DOHH2 (cell line): Measurements from ENCODE around the gene RCN1.

Experiments
- H3F3A ChIP-seq: fragments of 200-600 bp; sonication (generic), shearing (Covaris generic); 2 replicates; pipeline ENCODE4 v1.6.0; 2016; ENCODE audit warnings: antibody characterized with exemption, mild to moderate bottlenecking; ENCODE audit not compliant: control insufficient read depth, insufficient read depth
- H3K27ac ChIP-seq: fragments of 200-600 bp; sonication (generic); 2 replicates; pipeline ENCODE4 v1.5.1; 2014; ENCODE audit warnings: low read depth, mild to moderate bottlenecking, low read length, moderate library complexity
- H3K27me3 ChIP-seq: fragments of 200-600 bp; sonication (generic); 2 replicates; pipeline ENCODE4 v1.6.1; 2014; ENCODE audit warnings: mild to moderate bottlenecking, low read length, mixed read lengths; ENCODE audit not compliant: control insufficient read depth
- H3K36me3 ChIP-seq: fragments of 200-600 bp; sonication (generic); 2 replicates; pipeline ENCODE4 v1.6.1; 2014; ENCODE audit warnings: mild to moderate bottlenecking, low read length, moderate library complexity, mixed read lengths; ENCODE audit not compliant: control insufficient read depth
- H3K4me1 ChIP-seq: fragments of 200-600 bp; sonication (generic); 2 replicates; pipeline ENCODE4 v1.6.1; 2014; ENCODE audit warnings: mild to moderate bottlenecking, low read length, mixed read lengths; ENCODE audit not compliant: control insufficient read depth
- H3K4me2 ChIP-seq: fragments of 200-600 bp; sonication (generic); 2 replicates; pipeline ENCODE4 v1.6.0; 2014; ENCODE audit warnings: mild to moderate bottlenecking, low read length, moderate library complexity
- H3K4me3 ChIP-seq: fragments of 200-600 bp; sonication (generic); 2 replicates; pipeline ENCODE4 v1.5.1; 2014; ENCODE audit warnings: mild to moderate bottlenecking, low read length, mixed read lengths
- H3K79me2 ChIP-seq: fragments of 200-600 bp; sonication (generic); 2 replicates; pipeline ENCODE4 v1.6.1; 2014; ENCODE audit warnings: mild to moderate bottlenecking, low read length, mixed read lengths; ENCODE audit not compliant: control insufficient read depth
- H3K9me2 ChIP-seq: fragments of 200-600 bp; sonication (generic); replicated peaks from 2 replicates; pipeline ENCODE4 v1.6.1; 2014; ENCODE audit warnings: mild to moderate bottlenecking, low read length, mixed read lengths; ENCODE audit not compliant: control insufficient read depth
- H3K9me3 ChIP-seq: fragments of 200-600 bp; sonication (generic); 2 replicates; pipeline ENCODE4 v1.6.1; 2014; ENCODE audit warnings: antibody characterized with exemption, low read length, mixed read lengths; ENCODE audit not compliant: control insufficient read depth, insufficient read depth
- H4K20me1 ChIP-seq: fragments of 200-600 bp; sonication (generic); 2 replicates; pipeline ENCODE4 v1.6.0; 2014; ENCODE audit warnings: low read depth, mild to moderate bottlenecking, antibody characterized with exemption, low read length, moderate library complexity; ENCODE audit not compliant: control insufficient read depth, insufficient read depth
- CTCF ChIP-seq: fragments of 200-600 bp; sonication (generic); IDR thresholded peaks from one replicate; pipeline ENCODE4 v1.5.1; 2014; ENCODE audit warnings: antibody characterized with exemption, mild to moderate bottlenecking, low read depth, low read length; ENCODE audit not compliant: poor library complexity, severe bottlenecking
- EZH2phosphoT487 ChIP-seq: fragments of 200-600 bp; sonication (generic); IDR thresholded peaks from 2 replicates; pipeline ENCODE4 v1.6.1; 2017; ENCODE audit warnings: borderline replicate concordance, mild to moderate bottlenecking, antibody characterized with exemption, low read length, moderate library complexity, mixed read lengths

Gene RCN1

GRCh38 chr11:32092581-32093170 is 1.8 kb downstream of the RCN1 start:
- H3K36me3 ChIP-seq, result no peaks in the 10 kb centered on the region
- H3K4me2 ChIP-seq, result no peak overlapping the region
- H3K79me2 ChIP-seq, result no peaks in the 10 kb centered on the region
- no peaks in the 10 kb centered on the region for H3K9me2 ChIP-seq
- H3K27me3 ChIP-seq, result no peaks in the 10 kb centered on the region
- H4K20me1 ChIP-seq, result no peaks in the 10 kb centered on the region
- no peaks in the 10 kb centered on the region for H3K9me3 ChIP-seq
- H3K4me3 ChIP-seq, result no peak overlapping the region
- TF ChIP-seq EZH2phosphoT487, result no peak
- no peak for TF ChIP-seq CTCF
- no peaks in the 10 kb centered on the region for H3K4me1 ChIP-seq
- no peak overlapping the region for H3K27ac ChIP-seq
- no peaks in the 10 kb centered on the region for H3F3A ChIP-seq

GRCh38 chr11:32094923-32095322 is 4.0 kb downstream of the RCN1 start:
- no peaks in the 10 kb centered on the region for H3K4me1 ChIP-seq
- TF ChIP-seq CTCF (no peak), EZH2phosphoT487 (no peak)
- H3K27ac ChIP-seq, result no peak overlapping the region
- no peak overlapping the region for H3K4me2 ChIP-seq
- no peaks in the 10 kb centered on the region for H3K27me3 ChIP-seq
- no peaks in the 10 kb centered on the region for H4K20me1 ChIP-seq
- no peaks in the 10 kb centered on the region for H3K9me3 ChIP-seq
- no peaks in the 10 kb centered on the region for H3K9me2 ChIP-seq
- H3K79me2 ChIP-seq, result no peaks in the 10 kb centered on the region
- no peak overlapping the region for H3K4me3 ChIP-seq
- H3F3A ChIP-seq, result no peaks in the 10 kb centered on the region
- no peaks in the 10 kb centered on the region for H3K36me3 ChIP-seq

- no peak overlapping the region for H3K4me2 ChIP-seq
- no peak overlapping the region for H3K4me3 ChIP-seq
- no peak overlapping the region for H3K27ac ChIP-seq
- no peaks in the 10 kb centered on the region for H3K36me3 ChIP-seq
- no peaks in the 10 kb centered on the region for H3K9me3 ChIP-seq
- H3K4me1 ChIP-seq, result no peaks in the 10 kb centered on the region
- H3K27me3 ChIP-seq, result no peaks in the 10 kb centered on the region
- no peaks in the 10 kb centered on the region for H3K9me2 ChIP-seq
- H3K79me2 ChIP-seq, result no peaks in the 10 kb centered on the region
- TF ChIP-seq CTCF (no peak), EZH2phosphoT487 (no peak)
- no peaks in the 10 kb centered on the region for H4K20me1 ChIP-seq
- H3F3A ChIP-seq, result no peaks in the 10 kb centered on the region
These were observed 7.4 kb downstream of the RCN1 start for GRCh38 chr11:32098142-32098903.
